DND-41 (cell line): Measurements from ENCODE around the gene AP2A1.

ENCODE experiments used
- ATAC-seq: fragments of 200-7000 bp; cut with Tn5 transposase; 3 replicates; pipeline ENCODE4 v1.9.1; 2021; ENCODE audit warnings: low read depth; ENCODE audit not compliant: insufficient read depth
- DNase-seq: peaks from one replicate; pipeline ENCODE4 v3.0.0-alpha.2; 2020
- H2AFZ ChIP-seq: 2 replicates; pipeline ENCODE4 v1.6.0; 2012; ENCODE audit warnings: low read depth, low read length
- H3K27ac ChIP-seq: 2 replicates; pipeline ENCODE4 v1.5.1; 2012; ENCODE audit warnings: low read length, inconsistent platforms
- H3K27me3 ChIP-seq: fragments of 200-600 bp; sonication (generic); 2 replicates; pipeline ENCODE4 v1.6.0; 2012; ENCODE audit warnings: low read length, mild to moderate bottlenecking, inconsistent platforms; ENCODE audit not compliant: insufficient read depth, poor library complexity
- H3K36me3 ChIP-seq: 2 replicates; pipeline ENCODE4 v1.5.1; 2012; ENCODE audit warnings: low read length, inconsistent platforms; ENCODE audit not compliant: insufficient read depth
- H3K4me1 ChIP-seq: 2 replicates; pipeline ENCODE4 v1.5.1; 2012; ENCODE audit warnings: mild to moderate bottlenecking, low read length; ENCODE audit not compliant: insufficient read depth
- H3K4me2 ChIP-seq: 2 replicates; pipeline ENCODE4 v1.6.0; 2012; ENCODE audit warnings: mild to moderate bottlenecking, moderate library complexity, low read length, inconsistent platforms; ENCODE audit not compliant: insufficient read depth
- H3K4me3 ChIP-seq, 2 experiments: fragments of 200-600 bp in 1 of 2; shearing (Covaris generic) in 1 of 2; 2 replicates each; pipeline ENCODE4 v1.5.1; 2012 to 2016; ENCODE audit warnings: inconsistent platforms in 2 of 2, low read length in 2 of 2, mild to moderate bottlenecking in 2 of 2, low read depth in 1 of 2, moderate library complexity in 1 of 2
- H3K79me2 ChIP-seq: 2 replicates; pipeline ENCODE4 v1.6.0; 2012; ENCODE audit warnings: low read length, inconsistent platforms; ENCODE audit not compliant: insufficient read depth
- H3K9ac ChIP-seq: 2 replicates; pipeline ENCODE4 v1.6.0; 2012; ENCODE audit warnings: low read depth, mild to moderate bottlenecking, inconsistent platforms, low read length, moderate library complexity
- H3K9me3 ChIP-seq: 2 replicates; pipeline ENCODE4 v1.5.1; 2012; ENCODE audit warnings: low read length, moderate library complexity, mild to moderate bottlenecking, inconsistent platforms; ENCODE audit not compliant: insufficient read depth, severe bottlenecking
- H4K20me1 ChIP-seq: 2 replicates; pipeline ENCODE4 v1.6.0; 2012; ENCODE audit warnings: low read length; ENCODE audit not compliant: insufficient read depth
- EZH2 ChIP-seq: IDR thresholded peaks from 3 replicates; pipeline ENCODE4 v1.6.1; 2012; ENCODE audit warnings: borderline replicate concordance, low read depth, mild to moderate bottlenecking, moderate library complexity, low read length, inconsistent platforms; ENCODE audit not compliant: severe bottlenecking
- TF ChIP-seq, protein P1 (sequence below): IDR thresholded peaks from 2 replicates; pipeline ENCODE4 v1.5.1; 2012; ENCODE audit warnings: borderline replicate concordance, low read length, moderate library complexity, mild to moderate bottlenecking; ENCODE audit not compliant: poor library complexity, severe bottlenecking; ENCODE audit errors: extremely low read depth

The AP2A1 gene

DNA sequence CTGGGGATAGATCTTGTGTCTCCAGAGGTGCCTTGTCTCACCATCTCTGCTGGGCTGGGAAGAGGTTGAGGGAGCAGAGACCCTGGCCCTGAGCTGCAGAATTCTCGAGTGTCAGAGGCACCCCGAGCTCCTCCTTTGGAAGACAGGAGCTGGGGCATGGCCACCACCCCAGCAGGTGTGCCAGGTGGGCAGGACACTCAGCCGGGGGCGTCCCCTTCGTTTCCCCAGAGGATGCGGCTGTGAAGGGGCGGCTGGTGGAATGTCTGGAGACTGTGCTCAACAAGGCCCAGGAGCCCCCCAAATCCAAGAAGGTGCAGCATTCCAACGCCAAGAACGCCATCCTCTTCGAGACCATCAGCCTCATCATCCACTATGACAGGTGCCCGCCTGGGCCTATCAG lies 31.8 kb downstream of the AP2A1 start:
- no peak overlapping the region for H3K4me3 ChIP-seq
- no peak overlapping the region for H3K9ac ChIP-seq
- peaks cover 89% of the 10 kb centered on the region for H3K36me3 ChIP-seq
- no peak overlapping the region for H3K4me2 ChIP-seq
- DNase-seq (no peak), ATAC-seq (no peak)
- H3K79me2 ChIP-seq: no peaks in the 10 kb centered on the region
- no peaks in the 10 kb centered on the region for H3K9me3 ChIP-seq
- H3K27ac ChIP-seq: no peak overlapping the region
- H3K27me3 ChIP-seq: no peaks in the 10 kb centered on the region
- H4K20me1 ChIP-seq: 0 out of 2 replicates have a peak, but pooled peaks cover 6% of the 10 kb centered on the region
- no peak overlapping the region for H2AFZ ChIP-seq
- no peak for TF ChIP-seq EZH2
- TF ChIP-seq, protein P1, sequence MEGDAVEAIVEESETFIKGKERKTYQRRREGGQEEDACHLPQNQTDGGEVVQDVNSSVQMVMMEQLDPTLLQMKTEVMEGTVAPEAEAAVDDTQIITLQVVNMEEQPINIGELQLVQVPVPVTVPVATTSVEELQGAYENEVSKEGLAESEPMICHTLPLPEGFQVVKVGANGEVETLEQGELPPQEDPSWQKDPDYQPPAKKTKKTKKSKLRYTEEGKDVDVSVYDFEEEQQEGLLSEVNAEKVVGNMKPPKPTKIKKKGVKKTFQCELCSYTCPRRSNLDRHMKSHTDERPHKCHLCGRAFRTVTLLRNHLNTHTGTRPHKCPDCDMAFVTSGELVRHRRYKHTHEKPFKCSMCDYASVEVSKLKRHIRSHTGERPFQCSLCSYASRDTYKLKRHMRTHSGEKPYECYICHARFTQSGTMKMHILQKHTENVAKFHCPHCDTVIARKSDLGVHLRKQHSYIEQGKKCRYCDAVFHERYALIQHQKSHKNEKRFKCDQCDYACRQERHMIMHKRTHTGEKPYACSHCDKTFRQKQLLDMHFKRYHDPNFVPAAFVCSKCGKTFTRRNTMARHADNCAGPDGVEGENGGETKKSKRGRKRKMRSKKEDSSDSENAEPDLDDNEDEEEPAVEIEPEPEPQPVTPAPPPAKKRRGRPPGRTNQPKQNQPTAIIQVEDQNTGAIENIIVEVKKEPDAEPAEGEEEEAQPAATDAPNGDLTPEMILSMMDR: no peak
- no peaks in the 10 kb centered on the region for H3K4me1 ChIP-seq

DNA sequence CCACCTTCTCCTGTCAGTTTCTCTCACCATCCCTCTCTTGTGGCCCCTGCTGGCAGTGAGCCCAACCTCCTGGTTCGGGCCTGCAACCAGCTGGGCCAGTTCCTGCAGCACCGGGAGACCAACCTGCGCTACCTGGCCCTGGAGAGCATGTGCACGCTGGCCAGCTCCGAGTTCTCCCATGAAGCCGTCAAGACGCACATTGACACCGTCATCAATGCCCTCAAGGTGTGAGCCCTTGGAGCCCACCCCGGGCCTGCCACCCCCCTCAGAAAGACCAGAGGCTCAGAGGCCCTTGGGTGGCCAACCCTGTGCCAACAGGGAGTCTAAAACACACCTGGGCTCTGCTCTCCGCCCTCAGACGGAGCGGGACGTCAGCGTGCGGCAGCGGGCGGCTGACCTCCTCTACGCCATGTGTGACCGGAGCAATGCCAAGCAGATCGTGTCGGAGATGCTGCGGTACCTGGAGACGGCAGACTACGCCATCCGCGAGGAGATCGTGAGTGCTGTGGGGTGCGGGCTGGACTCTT lies 32.5 kb downstream of the AP2A1 start:
- H3K4me3 ChIP-seq: no peak overlapping the region
- no peak overlapping the region for H3K27ac ChIP-seq
- no peaks in the 10 kb centered on the region for H3K27me3 ChIP-seq
- DNase-seq: no peak
- no peak for TF ChIP-seq EZH2
- TF ChIP-seq, protein P1: no peak
- H3K36me3 ChIP-seq: peaks cover 86% of the 10 kb centered on the region
- no peaks in the 10 kb centered on the region for H3K79me2 ChIP-seq
- no peaks in the 10 kb centered on the region for H3K9me3 ChIP-seq
- H4K20me1 ChIP-seq: 0 out of 2 replicates have a peak, but pooled peaks cover 6% of the 10 kb centered on the region
- no peak overlapping the region for H3K4me2 ChIP-seq
- H3K4me1 ChIP-seq: no peaks in the 10 kb centered on the region
- no peak overlapping the region for H3K9ac ChIP-seq
- no peak for ATAC-seq
- H2AFZ ChIP-seq: no peak overlapping the region

DNA sequence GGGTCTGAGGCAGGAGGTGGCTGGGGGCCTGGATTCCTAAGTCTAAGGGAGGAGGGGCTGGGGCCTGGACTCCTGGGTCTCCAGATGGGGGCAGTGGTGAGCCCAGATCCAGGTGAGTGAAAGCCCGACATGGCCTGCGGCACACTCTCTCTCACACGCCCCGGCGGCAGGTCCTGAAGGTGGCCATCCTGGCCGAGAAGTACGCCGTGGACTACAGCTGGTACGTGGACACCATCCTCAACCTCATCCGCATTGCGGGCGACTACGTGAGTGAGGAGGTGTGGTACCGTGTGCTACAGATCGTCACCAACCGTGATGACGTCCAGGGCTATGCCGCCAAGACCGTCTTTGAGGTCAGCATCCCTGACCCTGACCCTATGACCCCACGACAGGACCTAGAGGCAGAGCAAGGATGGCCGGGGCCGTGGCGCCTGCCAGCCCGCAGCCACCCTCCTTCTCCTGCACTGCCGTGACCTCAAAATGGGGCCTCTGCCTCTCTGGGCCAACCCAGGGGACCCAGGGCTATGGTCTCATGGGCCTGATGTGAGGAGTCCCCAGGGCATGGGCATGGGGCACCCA lies 33.1 kb downstream of the AP2A1 start:
- H3K27me3 ChIP-seq: no peaks in the 10 kb centered on the region
- no peaks in the 10 kb centered on the region for H3K4me1 ChIP-seq
- no peaks in the 10 kb centered on the region for H3K9me3 ChIP-seq
- H2AFZ ChIP-seq: no peak overlapping the region
- peaks cover 85% of the 10 kb centered on the region for H3K36me3 ChIP-seq
- no peak overlapping the region for H3K27ac ChIP-seq
- H3K79me2 ChIP-seq: no peaks in the 10 kb centered on the region
- H3K9ac ChIP-seq: no peak overlapping the region
- DNase-seq (no peak), ATAC-seq (0 out of 3 replicates have a peak, but pooled peaks have one; percentile 47)
- no peak overlapping the region for H3K4me3 ChIP-seq
- H4K20me1 ChIP-seq: 0 out of 2 replicates have a peak, but pooled peaks cover 6% of the 10 kb centered on the region
- TF ChIP-seq EZH2: no peak
- TF ChIP-seq, protein P1: peak; percentile 50
- no peak overlapping the region for H3K4me2 ChIP-seq
